HCT116 (cell line): ENCODE measurements around the gene GSDMA. TPM values are rescaled to one million over a fixed set of nuclear protein-coding genes. Genes with fewer than 3 reads are reported as not detected.

ENCODE experiments used
- ATAC-seq: fragments of 200-7000 bp; cut with Tn5 transposase; 2 replicates; pipeline ENCODE4 v1.9.1; 2020; ENCODE audit warnings: mild to moderate bottlenecking, moderate library complexity
- BruUV-seq: library from RNA; stranded (reverse); fragments of 400-500 nt; replicated peaks from 2 replicates; lab custom pipeline; 2021; lab: Mats Ljungman, UMichigan
- CTCF ChIA-PET: fragments of 300-600 bp; sonication (Branson Sonifier 250); formaldehyde crosslinking; loops from one replicate; lab custom pipeline; 2021; ENCODE audit warnings: antibody characterized with exemption; lab: Charles Lee
- POLR2A ChIA-PET: fragments of 300-600, 350-600 bp; sonication (Branson Sonifier 250); formaldehyde crosslinking; loops from one replicate; lab custom pipeline; 2021; ENCODE audit warnings: antibody characterized with exemption; lab: Charles Lee
- RAD21 ChIA-PET, 2 experiments: fragments of 300-600 bp; sonication (Branson Sonifier 250); formaldehyde crosslinking; loops; one replicate each; lab custom pipeline; 2023; ENCODE audit warnings: low total read pairs in 2 of 2; ENCODE audit not compliant: uncharacterized antibody in 2 of 2, unreplicated experiment in 2 of 2, low non-redundant PET in 1 of 2; lab: Charles Lee
- DNase-seq: peaks from one replicate; pipeline ENCODE4 v3.0.0-alpha.2; 2010; ENCODE audit warnings: low read depth, low spot score
- H2AFZ ChIP-seq: fragments of 200-600 bp; shearing (Covaris generic), sonication (generic); 2 replicates; pipeline ENCODE4 v1.6.1; 2017; ENCODE audit warnings: low read depth, mixed run types, mixed read lengths, antibody characterized with exemption, low read length; ENCODE audit not compliant: poor library complexity, severe bottlenecking
- H3K27ac ChIP-seq: 2 replicates; pipeline ENCODE4 v1.5.1; 2012; ENCODE audit warnings: low read depth, low read length
- H3K27me3 ChIP-seq: fragments of 200-600 bp; sonication (generic); 2 replicates; pipeline ENCODE4 v1.6.1; 2016; ENCODE audit warnings: mixed run types, low read length, mixed read lengths; ENCODE audit not compliant: insufficient read depth
- H3K36me3 ChIP-seq, 2 experiments: fragments of 200-500 bp in 1 of 2; fragments of 200-600 bp in 1 of 2; sonication (Bioruptor generic) in 1 of 2; sonication (generic) in 1 of 2; 2 replicates each; pipeline versions ENCODE4 v1.5.1 to v1.6.1; 2014 to 2016; ENCODE audit warnings: low read length in 2 of 2, inconsistent platforms in 1 of 2, mixed read lengths in 1 of 2, mixed run types in 1 of 2; ENCODE audit not compliant: insufficient read depth in 2 of 2, control insufficient read depth in 1 of 2
- H3K4me1 ChIP-seq, 2 experiments: fragments of 200-600 bp in 1 of 2; sonication (generic) in 1 of 2; 2 replicates each; pipeline versions ENCODE4 v1.5.1 to v1.6.1; 2012 to 2017; ENCODE audit warnings: low read length in 2 of 2, inconsistent platforms in 1 of 2, mild to moderate bottlenecking in 1 of 2, mixed read lengths in 1 of 2, mixed run types in 1 of 2, moderate library complexity in 1 of 2; ENCODE audit not compliant: insufficient read depth in 2 of 2, control insufficient read depth in 1 of 2
- H3K4me2 ChIP-seq: fragments of 200-600 bp; sonication (generic); 2 replicates; pipeline ENCODE4 v1.6.1; 2017; ENCODE audit warnings: mixed run types, low read length, mixed read lengths
- H3K4me3 ChIP-seq, 2 experiments: fragments of 200-600 bp in 1 of 2; sonication (generic) in 1 of 2; replicated peaks in 1 of 2; 2 replicates each; pipeline ENCODE4 v1.5.1; 2011 to 2016; ENCODE audit warnings: low read length in 2 of 2, control low read depth in 1 of 2, low read depth in 1 of 2, mild to moderate bottlenecking in 1 of 2, mixed read lengths in 1 of 2, mixed run types in 1 of 2
- H3K79me2 ChIP-seq: fragments of 200-600 bp; sonication (generic); 2 replicates; pipeline ENCODE4 v1.6.1; 2017; ENCODE audit warnings: mild to moderate bottlenecking, mixed run types, low read length, moderate library complexity, mixed read lengths; ENCODE audit not compliant: insufficient read depth
- H3K9ac ChIP-seq: fragments of 200-600 bp; sonication (generic); 2 replicates; pipeline ENCODE4 v1.6.1; 2016; ENCODE audit warnings: low read length, mixed read lengths
- H3K9me2 ChIP-seq: fragments of 200-600 bp; sonication (generic), shearing (Covaris generic); 2 replicates; pipeline ENCODE4 v1.6.1; 2017; ENCODE audit warnings: mixed run types, mild to moderate bottlenecking, moderate library complexity; ENCODE audit not compliant: insufficient read depth
- H3K9me3 ChIP-seq, 2 experiments: fragments of 200-500 bp in 1 of 2; fragments of 200-600 bp in 1 of 2; sonication (Bioruptor generic) in 1 of 2; sonication (generic) in 1 of 2; 2 replicates each; pipeline ENCODE4 v1.6.1; 2014 to 2017; ENCODE audit warnings: low read length in 2 of 2, mixed read lengths in 2 of 2, inconsistent platforms in 1 of 2, low read depth in 1 of 2, mild to moderate bottlenecking in 1 of 2, mixed run types in 1 of 2, moderate library complexity in 1 of 2; ENCODE audit not compliant: control insufficient read depth in 1 of 2, insufficient read depth in 1 of 2
- H4K20me1 ChIP-seq: fragments of 200-600 bp; sonication (generic), shearing (Covaris generic); 2 replicates; pipeline ENCODE4 v1.6.1; 2017; ENCODE audit warnings: mixed run types, mild to moderate bottlenecking, moderate library complexity; ENCODE audit not compliant: insufficient read depth
- CEBPB ChIP-seq: IDR thresholded peaks from 2 replicates; pipeline ENCODE4 v1.6.1; 2012; ENCODE audit warnings: low read depth
- CTCF ChIP-seq, 3 experiments: fragments of 200-600 bp in 1 of 3; sonication (generic) in 1 of 3; IDR thresholded peaks in 2 of 3; conservative IDR thresholded peaks in 1 of 3; 2 replicates each; pipeline ENCODE4 v1.5.1; 2012 to 2017; ENCODE audit warnings: low read depth in 2 of 3, low read length in 2 of 3, antibody characterized with exemption in 1 of 3, borderline replicate concordance in 1 of 3, control low read depth in 1 of 3, mild to moderate bottlenecking in 1 of 3, mixed read lengths in 1 of 3, mixed run types in 1 of 3, moderate library complexity in 1 of 3; ENCODE audit not compliant: insufficient read depth in 1 of 3
- EGR1 ChIP-seq: IDR thresholded peaks from 2 replicates; pipeline ENCODE4 v1.6.1; 2012; ENCODE audit warnings: low read depth
- ELF1 ChIP-seq: IDR thresholded peaks from 2 replicates; pipeline ENCODE4 v1.6.1; 2012; ENCODE audit warnings: low read depth, borderline replicate concordance
- MAX ChIP-seq: IDR thresholded peaks from 2 replicates; pipeline ENCODE4 v1.6.1; 2012
- POLR2AphosphoS5 ChIP-seq: IDR thresholded peaks from 2 replicates; pipeline ENCODE4 v1.6.1; 2011; ENCODE audit warnings: mild to moderate bottlenecking, low read depth, low read length, moderate library complexity
- RAD21 ChIP-seq: IDR thresholded peaks from 2 replicates; pipeline ENCODE4 v1.6.1; 2012; ENCODE audit warnings: low read depth, mild to moderate bottlenecking
- SIN3A ChIP-seq: IDR thresholded peaks from 2 replicates; pipeline ENCODE4 v1.6.1; 2012; ENCODE audit warnings: low read depth
- YY1 ChIP-seq: IDR thresholded peaks from 2 replicates; pipeline ENCODE4 v1.6.1; 2011; ENCODE audit warnings: low read length, low read depth, moderate library complexity, mild to moderate bottlenecking; ENCODE audit not compliant: insufficient replicate concordance; ENCODE audit errors: extremely low read depth
- ZBTB33 ChIP-seq: IDR thresholded peaks from 2 replicates; pipeline ENCODE4 v1.6.1; 2011; ENCODE audit warnings: mild to moderate bottlenecking, low read length, moderate library complexity; ENCODE audit not compliant: insufficient replicate concordance; ENCODE audit errors: extremely low read depth
- ZFX ChIP-seq: fragments of 450-650 bp; IDR thresholded peaks from 2 replicates; pipeline ENCODE4 v1.6.1; 2017
- intact Hi-C: fragments of 100-400 bp; cut with micrococcal nuclease; formaldehyde crosslinking; loops from 2 replicates; pipeline ENCODE4 v1.10.0; 2022
- total RNA-seq: library from RNA; stranded (reverse); gene quantifications from one replicate; pipeline ENCODE4 v1.2.1, GENCODE V29; 2021; ENCODE audit not compliant: unreplicated experiment

GSDMA gene
- total RNA-seq, 1 experiment from 2014 or later = not detected

DNA sequence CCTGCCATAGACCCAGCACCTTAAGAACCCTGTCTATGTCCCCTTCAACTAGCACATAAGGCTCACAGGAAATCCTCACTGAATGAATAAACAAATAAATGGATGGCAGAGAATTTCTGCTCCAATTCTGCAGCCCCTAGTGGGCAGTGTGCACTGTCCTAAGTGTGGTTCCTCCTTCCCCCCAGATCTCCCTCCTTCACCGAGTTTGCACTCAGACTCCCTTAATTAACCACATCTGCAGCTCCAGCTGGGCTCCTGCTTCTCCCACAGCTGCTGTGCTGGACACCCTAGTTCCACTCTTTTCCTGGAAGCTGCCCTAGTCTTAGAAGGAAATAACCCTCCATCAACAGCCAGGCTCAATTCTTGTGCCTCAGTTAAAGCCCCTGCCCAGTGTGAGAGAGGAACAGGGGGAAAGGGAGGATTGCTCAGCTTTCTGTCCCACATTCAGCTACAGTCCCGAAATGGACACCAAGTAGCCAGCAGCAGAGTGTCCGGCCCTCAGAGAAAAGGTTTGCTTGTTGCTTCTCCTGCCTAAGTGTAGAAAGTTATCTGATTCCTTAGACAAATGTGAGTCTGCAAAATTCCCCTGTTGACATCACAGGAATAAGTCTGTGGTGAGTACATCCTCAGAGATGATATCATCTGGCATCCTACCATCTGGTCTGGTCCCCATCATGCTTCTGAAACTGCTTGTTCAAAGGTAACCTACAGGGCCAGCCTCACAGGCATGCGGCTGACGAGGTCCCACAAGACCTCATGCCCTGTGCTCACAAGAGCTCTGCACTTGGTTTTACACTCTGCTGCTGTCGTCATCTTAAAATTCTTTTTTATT, 23.0 kb upstream of the GSDMA start:
- Histone ChIP-seq H3K36me3 (no peaks in the 10 kb centered on the region), H3K9me2 (no peaks in the 10 kb centered on the region), H3K9ac (no peak overlapping the region), H3K27ac (no peak overlapping the region), H3K4me2 (no peak overlapping the region), H3K79me2 (no peaks in the 10 kb centered on the region), H3K4me1 (peaks cover 11 to 16% of the 10 kb centered on the region in 2 experiments), H4K20me1 (no peaks in the 10 kb centered on the region), H3K4me3 (no peak overlapping the region), H2AFZ (no peak overlapping the region), H3K27me3 (no peaks in the 10 kb centered on the region), H3K9me3 (no peaks in the 10 kb centered on the region)
- ChIA-PET RAD21 (no interaction called here), POLR2A (interaction anchor here (0.7 kb wide), 1 partner anchor 12 kb away, joined by 3 read pairs; the partner anchor contains the start of genes LRRC3C and ORMDL3), CTCF (interaction anchor here (1.5 to 1.8 kb wide), 2 partner anchors 15 to 19 kb away, joined by 3 to 4 read pairs; no protein-coding TSS in a partner anchor)
- intact Hi-C loops = no loop called here
- TF ChIP-seq ZBTB33 = no peak
- no peak for TF ChIP-seq EGR1
- no peak for TF ChIP-seq ELF1
- no peak for TF ChIP-seq ZFX
- no peak for TF ChIP-seq MAX
- peak; percentile 40 to 61 (median 60); a peak in 5 of 6 replicates for TF ChIP-seq CTCF (IDR thresholded peaks at IDR 0.05 in 2 of 3, conservative IDR thresholded peaks at IDR 0.05 in 1 of 3; ENCODE audit: borderline replicate concordance in 1 of 3, insufficient read depth in 1 of 3, low read depth in 2 of 3, low read length in 2 of 3)
- no peak for TF ChIP-seq YY1
- TF ChIP-seq SIN3A = no peak
- no peak for TF ChIP-seq CEBPB
- peak; percentile 44 for TF ChIP-seq RAD21
- no peak for TF ChIP-seq POLR2AphosphoS5
- BruUV-seq = no TSS peak
- ATAC-seq (peak; percentile 82), DNase-seq (no peak)
